ENCODE data around the gene RABGAP1L.

- no peak for TF ChIP-seq CTCF (IDR thresholded peaks at IDR 0.05 in 2 of 3, conservative IDR thresholded peaks at IDR 0.05 in 1 of 3; ENCODE audit: control insufficient read depth in 2 of 3, extremely low read depth in 1 of 3, insufficient read depth in 1 of 3, low read depth in 3 of 3, low read length in 3 of 3)
- no peak for TF ChIP-seq E2F8 (IDR thresholded peaks at IDR 0.05; ENCODE audit: low read depth, partially characterized antibody)
- TF ChIP-seq RAD21 (IDR thresholded peaks at IDR 0.05; ENCODE audit: insufficient read depth, low read depth, low read length), result no peak
- TF ChIP-seq SIN3A (IDR thresholded peaks at IDR 0.05; ENCODE audit: low read depth, low read length), result no peak
- TF ChIP-seq NRF1 (conservative IDR thresholded peaks at IDR 0.05; ENCODE audit: low read depth, low read length), result no peak
- no peak for TF ChIP-seq TBL1XR1 (IDR thresholded peaks at IDR 0.05; ENCODE audit: low read depth, low read length)
- no peak for TF ChIP-seq HCFC1 (IDR thresholded peaks at IDR 0.05; ENCODE audit: low read length)
- TF ChIP-seq NKRF (conservative IDR thresholded peaks at IDR 0.05), result no peak
- TF ChIP-seq NFIC (IDR thresholded peaks at IDR 0.05; ENCODE audit: low read depth, low read length), result no peak
Measured at GRCh38 chr1:174605198-174605597, 445.9 kb downstream of the RABGAP1L start.

All from GM12878 (cell line).